Muscle layer of duodenum (tissue), 2 donors: ENCODE results near the gene PIAS4.

ENCODE experiments used
- H3K27ac ChIP-seq: one replicate; pipeline ENCODE4 v1.7.0; 2013; ENCODE audit warnings: mild to moderate bottlenecking, low read length
- H3K27me3 ChIP-seq: one replicate; pipeline ENCODE4 v1.7.0; 2013; ENCODE audit warnings: low read depth, mild to moderate bottlenecking, control low read depth, low read length
- H3K36me3 ChIP-seq, 2 donors: one replicate each; pipeline ENCODE4 v1.7.0; 2013; ENCODE audit warnings: low read length in 2 of 2, control low read depth in 1 of 2, mild to moderate bottlenecking in 1 of 2; ENCODE audit not compliant: insufficient read depth in 2 of 2, control insufficient read depth in 1 of 2
- H3K4me1 ChIP-seq, 2 donors: one replicate each; pipeline ENCODE4 v1.7.0; 2013; ENCODE audit warnings: low read length in 2 of 2, mild to moderate bottlenecking in 2 of 2, control low read depth in 1 of 2, moderate library complexity in 1 of 2; ENCODE audit not compliant: insufficient read depth in 2 of 2, control insufficient read depth in 1 of 2
- H3K4me3 ChIP-seq, 2 donors: one replicate each; pipeline ENCODE4 v1.7.0; 2013; ENCODE audit warnings: low read length in 2 of 2, low read depth in 1 of 2, mild to moderate bottlenecking in 1 of 2
- H3K9me3 ChIP-seq, 2 donors: one replicate each; pipeline ENCODE4 v1.7.0; 2013; ENCODE audit warnings: low read length in 2 of 2, control low read depth in 1 of 2, mild to moderate bottlenecking in 1 of 2; ENCODE audit not compliant: control insufficient read depth in 1 of 2
- donor health status: healthy.

Gene PIAS4

GRCh38 chr19:3968556-3969434, 38.7 kb upstream of the PIAS4 start:
- H3K4me1 ChIP-seq, result peaks cover 11 to 36% of the 10 kb centered on the region in 2 donors
- H3K9me3 ChIP-seq, result no peaks in the 10 kb centered on the region
- H3K27ac ChIP-seq, result peak overlapping the region; percentile 99
- no peaks in the 10 kb centered on the region for H3K27me3 ChIP-seq
- H3K36me3 ChIP-seq, result peaks cover 11 to 24% of the 10 kb centered on the region in 2 donors
- peak overlapping the region; percentile 82 to 88 for H3K4me3 ChIP-seq

- H3K27ac ChIP-seq, result peak overlapping the region; percentile 99
- H3K4me3 ChIP-seq, result peak overlapping the region; percentile 82 to 88
- H3K27me3 ChIP-seq, result no peaks in the 10 kb centered on the region
- H3K9me3 ChIP-seq, result no peaks in the 10 kb centered on the region
- H3K36me3 ChIP-seq, result peaks cover 8 to 16% of the 10 kb centered on the region in 2 donors
- peaks cover 11 to 36% of the 10 kb centered on the region in 2 donors for H3K4me1 ChIP-seq
Measured at GRCh38 chr19:3969435-3970312, 37.9 kb upstream of the PIAS4 start.

GRCh38 chr19:3970313-3970807, 37.2 kb upstream of the PIAS4 start:
- Histone ChIP-seq H3K4me3 (peak overlapping the region; percentile 82 to 88), H3K27me3 (no peaks in the 10 kb centered on the region), H3K27ac (peak overlapping the region; percentile 99), H3K4me1 (peaks cover 11 to 36% of the 10 kb centered on the region in 2 donors), H3K36me3 (peaks cover 8 to 13% of the 10 kb centered on the region in 2 donors), H3K9me3 (no peaks in the 10 kb centered on the region)

GRCh38 chr19:3970808-3971598, 36.5 kb upstream of the PIAS4 start, which contains the start of gene DAPK3:
Gene DAPK3, minus strand, starts transcription at chr19:3971099. Its CDS starts 1,364 bp downstream, at chr19:3969735.
- Histone ChIP-seq H3K4me1 (peaks cover 11 to 31% of the 10 kb centered on the region in 2 donors), H3K27ac (peak within 1 kb of the TSS; percentile 99), H3K36me3 (peaks cover 10 to 16% of the 10 kb centered on the region in 2 donors), H3K4me3 (peak within 1 kb of the TSS; percentile 82 to 88), H3K27me3 (no peaks in the 10 kb centered on the region), H3K9me3 (no peaks in the 10 kb centered on the region)

- Histone ChIP-seq H3K4me3 (no peak overlapping the region), H3K9me3 (no peaks in the 10 kb centered on the region), H3K27me3 (no peaks in the 10 kb centered on the region), H3K27ac (no peak overlapping the region), H3K4me1 (peaks cover 0 to under 1% of the 10 kb centered on the region in 2 donors), H3K36me3 (peaks cover 36 to 49% of the 10 kb centered on the region in 2 donors)
Measured at GRCh38 chr19:3975144-3975543, 32.4 kb upstream of the PIAS4 start.

GRCh38 chr19:3975637-3976087, 31.9 kb upstream of the PIAS4 start:
- no peak overlapping the region for H3K27ac ChIP-seq
- H3K4me1 ChIP-seq, result no peaks in the 10 kb centered on the region
- H3K4me3 ChIP-seq, result no peak overlapping the region
- no peaks in the 10 kb centered on the region for H3K9me3 ChIP-seq
- no peaks in the 10 kb centered on the region for H3K27me3 ChIP-seq
- H3K36me3 ChIP-seq, result peaks cover 41 to 54% of the 10 kb centered on the region in 2 donors

- no peak overlapping the region for H3K4me3 ChIP-seq
- no peak overlapping the region for H3K27ac ChIP-seq
- peaks cover 51 to 64% of the 10 kb centered on the region in 2 donors for H3K36me3 ChIP-seq
- no peaks in the 10 kb centered on the region for H3K4me1 ChIP-seq
- H3K9me3 ChIP-seq, result no peaks in the 10 kb centered on the region
- no peaks in the 10 kb centered on the region for H3K27me3 ChIP-seq
Measured at GRCh38 chr19:3976495-3977241, 30.9 kb upstream of the PIAS4 start.

- no peak overlapping the region for H3K27ac ChIP-seq
- no peak overlapping the region for H3K4me3 ChIP-seq
- peaks cover 0 to under 1% of the 10 kb centered on the region in 2 donors for H3K4me1 ChIP-seq
- H3K27me3 ChIP-seq, result no peaks in the 10 kb centered on the region
- H3K36me3 ChIP-seq, result peaks cover 59 to 73% of the 10 kb centered on the region in 2 donors
- H3K9me3 ChIP-seq, result no peaks in the 10 kb centered on the region
Measured at GRCh38 chr19:3977242-3978143, 30.0 kb upstream of the PIAS4 start.

- Histone ChIP-seq H3K4me3 (no peak overlapping the region), H3K36me3 (peaks cover 66 to 79% of the 10 kb centered on the region in 2 donors), H3K27ac (no peak overlapping the region), H3K9me3 (no peaks in the 10 kb centered on the region), H3K27me3 (no peaks in the 10 kb centered on the region), H3K4me1 (peaks cover under 1 to 7% of the 10 kb centered on the region in 2 donors)
Measured at GRCh38 chr19:3978145-3978544, 29.4 kb upstream of the PIAS4 start.
